Neural progenitor cell (in vitro differentiated cells): Measurements from ENCODE around the gene TOR3A.

Source experiments
- EZH2 ChIP-seq: fragments of 200-600 bp; sonication (generic); IDR thresholded peaks from 2 replicates; pipeline ENCODE4 v1.6.1; 2017; ENCODE audit warnings: antibody characterized with exemption, mild to moderate bottlenecking, moderate library complexity
- TF ChIP-seq, protein P1 (sequence below): fragments of 200-600 bp; sonication (generic); IDR thresholded peaks from 2 replicates; pipeline ENCODE4 v1.5.1; 2017; ENCODE audit warnings: antibody characterized with exemption, mild to moderate bottlenecking

DNA sequence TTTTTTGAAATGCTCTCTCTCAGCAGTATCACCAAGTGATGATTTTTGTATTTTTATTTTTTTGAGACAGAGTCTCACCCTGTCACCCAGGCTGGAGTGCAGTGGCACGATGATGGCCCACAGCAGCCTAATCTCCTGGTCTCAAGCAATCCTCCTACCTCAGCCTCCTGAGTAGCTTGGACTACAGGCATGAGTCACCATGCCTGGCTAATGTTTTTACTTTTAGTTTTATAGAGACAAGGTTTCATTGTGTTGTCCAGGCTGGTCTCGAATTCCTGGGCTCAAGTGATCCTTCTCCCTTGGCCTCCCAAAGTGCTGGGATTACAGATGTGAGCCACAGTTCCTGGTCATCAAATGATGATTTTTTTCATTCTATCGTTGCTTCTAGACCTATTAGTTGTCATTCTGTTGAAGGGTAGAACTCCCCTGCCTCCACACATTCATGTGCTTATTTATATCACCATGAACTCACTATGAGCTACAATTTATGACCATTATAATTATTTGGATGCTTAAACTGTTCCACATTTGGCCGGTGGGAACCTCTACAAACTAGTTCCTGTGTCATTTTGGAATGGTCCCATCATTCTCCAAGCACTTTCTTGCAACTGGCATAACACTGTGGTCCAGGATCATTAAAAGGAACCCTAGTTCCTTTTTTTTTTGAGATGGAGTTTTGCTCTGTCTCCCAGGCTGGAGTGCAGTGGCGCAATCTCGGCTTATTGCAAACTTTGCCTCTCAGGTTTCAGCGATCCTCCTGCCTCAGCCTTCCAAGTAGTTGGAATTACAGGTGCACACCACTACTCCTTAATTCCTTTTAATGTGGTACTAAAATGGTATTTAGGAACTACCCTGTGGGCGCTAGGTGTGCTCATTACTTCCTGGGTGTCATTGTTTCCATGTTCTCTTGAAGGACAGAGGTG lies 20.2 kb upstream of the TOR3A start:
- TF ChIP-seq, protein P1, sequence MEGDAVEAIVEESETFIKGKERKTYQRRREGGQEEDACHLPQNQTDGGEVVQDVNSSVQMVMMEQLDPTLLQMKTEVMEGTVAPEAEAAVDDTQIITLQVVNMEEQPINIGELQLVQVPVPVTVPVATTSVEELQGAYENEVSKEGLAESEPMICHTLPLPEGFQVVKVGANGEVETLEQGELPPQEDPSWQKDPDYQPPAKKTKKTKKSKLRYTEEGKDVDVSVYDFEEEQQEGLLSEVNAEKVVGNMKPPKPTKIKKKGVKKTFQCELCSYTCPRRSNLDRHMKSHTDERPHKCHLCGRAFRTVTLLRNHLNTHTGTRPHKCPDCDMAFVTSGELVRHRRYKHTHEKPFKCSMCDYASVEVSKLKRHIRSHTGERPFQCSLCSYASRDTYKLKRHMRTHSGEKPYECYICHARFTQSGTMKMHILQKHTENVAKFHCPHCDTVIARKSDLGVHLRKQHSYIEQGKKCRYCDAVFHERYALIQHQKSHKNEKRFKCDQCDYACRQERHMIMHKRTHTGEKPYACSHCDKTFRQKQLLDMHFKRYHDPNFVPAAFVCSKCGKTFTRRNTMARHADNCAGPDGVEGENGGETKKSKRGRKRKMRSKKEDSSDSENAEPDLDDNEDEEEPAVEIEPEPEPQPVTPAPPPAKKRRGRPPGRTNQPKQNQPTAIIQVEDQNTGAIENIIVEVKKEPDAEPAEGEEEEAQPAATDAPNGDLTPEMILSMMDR: no peak
- TF ChIP-seq EZH2: no peak
